ENCODE measurements around the gene MTARC2.

The MTARC2 gene

GRCh38 chr1:220748089-220748934 lies at the start of gene MTARC2:
TSS of gene MTARC2 (plus strand) at chr1:220748322. CDS start at chr1:220748532, 210 bp downstream.
- Histone ChIP-seq H4K20me1 (no peaks in the 10 kb centered on the region), H3K4me1 (no peaks in the 10 kb centered on the region), H3K9ac (no peak within 1 kb of the TSS), H3K27me3 (peaks cover 25 to 43% (median 38%) of the 10 kb centered on the region in 11 experiments), H3K4me3 (peak within 1 kb of the TSS in 2 of 10 experiments; percentile 7 to 13; a peak in 2 of 20 replicates), H3K9me3 (replicated peaks in 1 of 11) (peaks cover 17 to 29% (median 25%) of the 10 kb centered on the region in 11 experiments), H3K27ac (no peak within 1 kb of the TSS), H3K36me3 (no peaks in the 10 kb centered on the region), H3K4me2 (peak within 1 kb of the TSS in 3 of 11 experiments; percentile 3 to 29 (median 9); a peak in 4 of 22 replicates)
- TF ChIP-seq Cebpa-rat (IDR thresholded peaks at IDR 0.05) = no peak

- peaks cover 0 to 18% (median 12%) of the 10 kb centered on the region in 11 experiments; a peak in 16 of 22 replicates for H3K9me3 ChIP-seq (replicated peaks in 1 of 11)
- H4K20me1 ChIP-seq = no peaks in the 10 kb centered on the region
- H3K4me3 ChIP-seq = no peak overlapping the region
- H3K9ac ChIP-seq = no peak overlapping the region
- peak overlapping the region in 1 of 11 experiments; percentile 80; a peak in 1 of 22 replicates for H3K4me2 ChIP-seq
- no peaks in the 10 kb centered on the region for H3K27me3 ChIP-seq
- no peak for TF ChIP-seq Cebpa-rat (IDR thresholded peaks at IDR 0.05)
- no peaks in the 10 kb centered on the region for H3K36me3 ChIP-seq
- H3K4me1 ChIP-seq = peaks cover 10 to 42% (median 40%) of the 10 kb centered on the region in 10 experiments
- H3K27ac ChIP-seq = no peak overlapping the region
These were observed 49.5 kb upstream of the MTARC2 start for GRCh38 chr1:220698607-220699016.

- no peak overlapping the region for H3K9ac ChIP-seq
- H3K4me3 ChIP-seq = no peak overlapping the region
- no peak for TF ChIP-seq Cebpa-rat (IDR thresholded peaks at IDR 0.05)
- peak overlapping the region in 9 of 11 experiments; percentile 59 to 80 (median 72); a peak in 14 of 22 replicates for H3K4me2 ChIP-seq
- no peaks in the 10 kb centered on the region for H3K27me3 ChIP-seq
- H3K27ac ChIP-seq = no peak overlapping the region
- no peaks in the 10 kb centered on the region for H3K36me3 ChIP-seq
- no peaks in the 10 kb centered on the region for H4K20me1 ChIP-seq
- H3K9me3 ChIP-seq (replicated peaks in 1 of 11) = peaks cover 0 to 22% (median 12%) of the 10 kb centered on the region in 11 experiments; a peak in 16 of 22 replicates
- H3K4me1 ChIP-seq = peaks cover 10 to 42% (median 40%) of the 10 kb centered on the region in 10 experiments
These were observed 49.1 kb upstream of the MTARC2 start for GRCh38 chr1:220699044-220699443.

GRCh38 chr1:220700556-220701179 lies 47.5 kb upstream of the MTARC2 start:
- Histone ChIP-seq H3K4me1 (peaks cover 10 to 42% (median 40%) of the 10 kb centered on the region in 10 experiments), H3K36me3 (no peaks in the 10 kb centered on the region), H3K4me2 (peak overlapping the region in 10 of 11 experiments; percentile 6 to 80 (median 72); a peak in 17 of 22 replicates), H3K9ac (peak overlapping the region in 1 of 11 experiments; percentile 15; a peak in 1 of 22 replicates), H3K27ac (peak overlapping the region in 2 of 11 experiments; percentile 10 to 40; a peak in 2 of 22 replicates), H3K9me3 (replicated peaks in 1 of 11) (peaks cover 0 to 24% (median 12%) of the 10 kb centered on the region in 11 experiments; a peak in 16 of 22 replicates), H3K4me3 (no peak overlapping the region), H4K20me1 (no peaks in the 10 kb centered on the region), H3K27me3 (no peaks in the 10 kb centered on the region)
- TF ChIP-seq Cebpa-rat (IDR thresholded peaks at IDR 0.05) = no peak

GRCh38 chr1:220701974-220702373 lies 46.1 kb upstream of the MTARC2 start:
- H3K27ac ChIP-seq = no peak overlapping the region; a peak in 1 of 22 replicates
- peaks cover 10 to 42% (median 40%) of the 10 kb centered on the region in 10 experiments for H3K4me1 ChIP-seq
- no peaks in the 10 kb centered on the region for H3K36me3 ChIP-seq
- H4K20me1 ChIP-seq = no peaks in the 10 kb centered on the region
- peak overlapping the region in 9 of 11 experiments; percentile 16 to 67 (median 37); a peak in 17 of 22 replicates for H3K4me2 ChIP-seq
- H3K27me3 ChIP-seq = no peaks in the 10 kb centered on the region
- H3K9me3 ChIP-seq (replicated peaks in 1 of 11) = peaks cover 0 to 24% (median 12%) of the 10 kb centered on the region in 11 experiments; a peak in 16 of 22 replicates
- H3K9ac ChIP-seq = no peak overlapping the region
- TF ChIP-seq Cebpa-rat (IDR thresholded peaks at IDR 0.05) = no peak
- no peak overlapping the region for H3K4me3 ChIP-seq

GRCh38 chr1:220702733-220703270 lies 45.3 kb upstream of the MTARC2 start:
- Histone ChIP-seq H3K27ac (no peak overlapping the region), H3K27me3 (no peaks in the 10 kb centered on the region), H3K9ac (no peak overlapping the region), H3K4me2 (peak overlapping the region in 5 of 11 experiments; percentile 16 to 37 (median 24); a peak in 5 of 22 replicates), H3K4me3 (no peak overlapping the region), H4K20me1 (no peaks in the 10 kb centered on the region), H3K36me3 (no peaks in the 10 kb centered on the region), H3K4me1 (peaks cover 10 to 42% (median 40%) of the 10 kb centered on the region in 10 experiments), H3K9me3 (replicated peaks in 1 of 11) (peaks cover 0 to 24% (median 12%) of the 10 kb centered on the region in 11 experiments; a peak in 16 of 22 replicates)
- no peak for TF ChIP-seq Cebpa-rat (IDR thresholded peaks at IDR 0.05)

- Histone ChIP-seq H3K9me3 (replicated peaks in 1 of 11) (peaks cover 0 to 24% (median 12%) of the 10 kb centered on the region in 11 experiments; a peak in 16 of 22 replicates), H3K9ac (no peak overlapping the region), H3K4me1 (peaks cover 10 to 46% (median 41%) of the 10 kb centered on the region in 10 experiments), H3K4me3 (no peak overlapping the region), H3K27ac (no peak overlapping the region; a peak in 1 of 22 replicates), H3K4me2 (peak overlapping the region in 4 of 11 experiments; percentile 16 to 37 (median 20); a peak in 3 of 22 replicates), H3K27me3 (no peaks in the 10 kb centered on the region), H3K36me3 (no peaks in the 10 kb centered on the region), H4K20me1 (no peaks in the 10 kb centered on the region)
- no peak for TF ChIP-seq Cebpa-rat (IDR thresholded peaks at IDR 0.05)
These were observed 44.8 kb upstream of the MTARC2 start for GRCh38 chr1:220703305-220703704.

- Histone ChIP-seq H3K4me3 (no peak overlapping the region), H3K27me3 (no peaks in the 10 kb centered on the region), H3K27ac (no peak overlapping the region), H4K20me1 (no peaks in the 10 kb centered on the region), H3K4me2 (no peak overlapping the region), H3K4me1 (peaks cover 16 to 48% (median 44%) of the 10 kb centered on the region in 10 experiments), H3K9me3 (replicated peaks in 1 of 11) (peaks cover 0 to 24% (median 12%) of the 10 kb centered on the region in 11 experiments; a peak in 16 of 22 replicates), H3K9ac (no peak overlapping the region), H3K36me3 (no peaks in the 10 kb centered on the region)
- no peak for TF ChIP-seq Cebpa-rat (IDR thresholded peaks at IDR 0.05)
These were observed 42.3 kb upstream of the MTARC2 start for GRCh38 chr1:220705782-220706181.

Data from BLaER1 treated with 17β-estradiol and CSF1 and Interleukin-3, amounts not matched to agents 10 nM and 100 nM (cell line).